ENCODE results near the gene STEAP1. TPM values are rescaled to one million over a fixed set of nuclear protein-coding genes. Genes with fewer than 3 reads are reported as not detected.

STEAP1 gene
- polyA plus RNA-seq, 1 experiment = 10.1 TPM

GRCh38 chr7:90172121-90172520 is 17.9 kb downstream of the STEAP1 start:
- ChIA-PET POLR2A (no interaction called here), CTCF (interaction anchor here (0.8 to 1.7 kb wide), 4 partner anchors 18 to 174 kb away, joined by 3 to 4 read pairs (median 4); partner anchors contain the start of genes GTPBP10, STEAP1 and STEAP2)
- H3K27me3 ChIP-seq (ENCODE audit: control insufficient read depth, insufficient read depth, low read length) = no peaks in the 10 kb centered on the region
- H3K4me3 ChIP-seq (ENCODE audit: low read depth, low read length) = no peak overlapping the region
- peaks cover 13% of the 10 kb centered on the region for H3K9me3 ChIP-seq (ENCODE audit: control insufficient read depth, insufficient read depth, low read length)
- DNase-seq (ENCODE audit: low read depth, low spot score) = no peak
- no peak for TF ChIP-seq CTCF (IDR thresholded peaks at IDR 0.05; ENCODE audit: low read depth, low read length)
- H3K27ac ChIP-seq (ENCODE audit: low read depth, low read length) = no peak overlapping the region

GRCh38 chr7:90172624-90173023 is 18.4 kb downstream of the STEAP1 start:
- POLR2A ChIA-PET = no interaction called here
- Histone ChIP-seq H3K9me3 (ENCODE audit: control insufficient read depth, insufficient read depth, low read length) (peaks cover 13% of the 10 kb centered on the region), H3K27me3 (ENCODE audit: control insufficient read depth, insufficient read depth, low read length) (no peaks in the 10 kb centered on the region), H3K27ac (ENCODE audit: low read depth, low read length) (no peak overlapping the region), H3K4me3 (ENCODE audit: low read depth, low read length) (no peak overlapping the region)
- no peak for TF ChIP-seq CTCF (IDR thresholded peaks at IDR 0.05; ENCODE audit: low read depth, low read length)
- no peak for DNase-seq (ENCODE audit: low read depth, low spot score)
- CTCF ChIA-PET = interaction anchor here (1.0 to 1.7 kb wide), 5 partner anchors 18 to 173 kb away, joined by 3 to 5 read pairs (median 3); partner anchors contain the start of genes GTPBP10, STEAP1 and STEAP2

GRCh38 chr7:90173127-90173844 is 19.0 kb downstream of the STEAP1 start:
- CTCF ChIA-PET = interaction anchor here (1.0 to 1.7 kb wide), 4 partner anchors 19 to 173 kb away, joined by 3 to 5 read pairs (median 4); partner anchors contain the start of genes GTPBP10, STEAP1 and STEAP2
- peak; percentile 46 for DNase-seq (ENCODE audit: low read depth, low spot score)
- POLR2A ChIA-PET = interaction anchor here (1.2 kb wide), 1 partner anchor 38 kb away, joined by 3 read pairs; the partner anchor contains the start of gene STEAP2
- H3K27ac ChIP-seq (ENCODE audit: low read depth, low read length) = no peak overlapping the region
- H3K27me3 ChIP-seq (ENCODE audit: control insufficient read depth, insufficient read depth, low read length) = no peaks in the 10 kb centered on the region
- peaks cover 13% of the 10 kb centered on the region for H3K9me3 ChIP-seq (ENCODE audit: control insufficient read depth, insufficient read depth, low read length)
- no peak overlapping the region for H3K4me3 ChIP-seq (ENCODE audit: low read depth, low read length)
- no peak for TF ChIP-seq CTCF (IDR thresholded peaks at IDR 0.05; ENCODE audit: low read depth, low read length)

GRCh38 chr7:90175667-90176066 is 21.4 kb downstream of the STEAP1 start:
- CTCF ChIA-PET = interaction anchor here (1.0 kb wide), 1 partner anchor 36 kb away, joined by 4 read pairs; the partner anchor contains the start of gene STEAP2
- H3K9me3 ChIP-seq (ENCODE audit: control insufficient read depth, insufficient read depth, low read length) = peaks cover 13% of the 10 kb centered on the region

More at GRCh38 chr7:90175667-90176066, 21.4 kb downstream of the STEAP1 start:
- POLR2A ChIA-PET = no interaction called here
- H3K27ac ChIP-seq (ENCODE audit: low read depth, low read length) = no peak overlapping the region
- TF ChIP-seq CTCF (IDR thresholded peaks at IDR 0.05; ENCODE audit: low read depth, low read length) = no peak
- no peak overlapping the region for H3K4me3 ChIP-seq (ENCODE audit: low read depth, low read length)
- DNase-seq (ENCODE audit: low read depth, low spot score) = no peak
- H3K27me3 ChIP-seq (ENCODE audit: control insufficient read depth, insufficient read depth, low read length) = no peaks in the 10 kb centered on the region

Measured in AG04450 (cell line).